Renal cortical epithelial cell (primary cell): Measurements from ENCODE around the gene KDM4B. TPM values are rescaled to one million over a fixed set of nuclear protein-coding genes. Genes with fewer than 3 reads are reported as not detected.
"Not testable (repeated sequence)": the region's sequence is repeated elsewhere in the genome, so short reads cannot be mapped to it uniquely, and the experiment has no call there.

Experiments used
- DNase-seq: peaks from one replicate; pipeline ENCODE4 v3.0.0-alpha.2; 2011; ENCODE audit warnings: low read depth
- total RNA-seq: library from RNA; depleted of rRNA; stranded (reverse); fragments of >200 nt; gene quantifications from 2 replicates; pipeline ENCODE4 v1.2.3, GENCODE V29; 2014

The KDM4B gene
- total RNA-seq, 1 donor from 2014 or later = 47.0 TPM

GRCh38 chr19:5147074-5147977, 178.4 kb downstream of the KDM4B start:
- DNase-seq = no peak

- no peak for DNase-seq
These were observed 179.3 kb downstream of the KDM4B start for GRCh38 chr19:5147978-5148793.

GRCh38 chr19:5148794-5149190, 179.9 kb downstream of the KDM4B start:
- no peak for DNase-seq

- DNase-seq = no peak
These were observed 180.6 kb downstream of the KDM4B start for GRCh38 chr19:5149508-5149907.

- DNase-seq = no peak
These were observed 181.3 kb downstream of the KDM4B start for GRCh38 chr19:5149932-5150901.

- DNase-seq = no peak
These were observed 182.2 kb downstream of the KDM4B start for GRCh38 chr19:5150902-5151741.

GRCh38 chr19:5152013-5152763, 183.3 kb downstream of the KDM4B start:
- no peak for DNase-seq

GRCh38 chr19:5152767-5153532, 184.0 kb downstream of the KDM4B start:
- no peak for DNase-seq

GRCh38 chr19:5153601-5154128, 184.8 kb downstream of the KDM4B start:
- no peak for DNase-seq

GRCh38 chr19:5154129-5154798, 185.4 kb downstream of the KDM4B start:
- DNase-seq = no peak

- no peak for DNase-seq
These were observed 186.0 kb downstream of the KDM4B start for GRCh38 chr19:5154799-5155426.

- DNase-seq = no peak
These were observed 186.8 kb downstream of the KDM4B start for GRCh38 chr19:5155586-5156210.

GRCh38 chr19:5156231-5156986, 187.5 kb downstream of the KDM4B start:
- no peak for DNase-seq

GRCh38 chr19:5157186-5157585, 188.3 kb downstream of the KDM4B start:
- no peak for DNase-seq

GRCh38 chr19:5158549-5159134, 189.7 kb downstream of the KDM4B start:
- DNase-seq = not testable (repeated sequence)

GRCh38 chr19:5160158-5160795, 191.4 kb downstream of the KDM4B start:
- not testable (repeated sequence) for DNase-seq
